ENCODE results near the gene SAMM50.

The SAMM50 gene

DNA sequence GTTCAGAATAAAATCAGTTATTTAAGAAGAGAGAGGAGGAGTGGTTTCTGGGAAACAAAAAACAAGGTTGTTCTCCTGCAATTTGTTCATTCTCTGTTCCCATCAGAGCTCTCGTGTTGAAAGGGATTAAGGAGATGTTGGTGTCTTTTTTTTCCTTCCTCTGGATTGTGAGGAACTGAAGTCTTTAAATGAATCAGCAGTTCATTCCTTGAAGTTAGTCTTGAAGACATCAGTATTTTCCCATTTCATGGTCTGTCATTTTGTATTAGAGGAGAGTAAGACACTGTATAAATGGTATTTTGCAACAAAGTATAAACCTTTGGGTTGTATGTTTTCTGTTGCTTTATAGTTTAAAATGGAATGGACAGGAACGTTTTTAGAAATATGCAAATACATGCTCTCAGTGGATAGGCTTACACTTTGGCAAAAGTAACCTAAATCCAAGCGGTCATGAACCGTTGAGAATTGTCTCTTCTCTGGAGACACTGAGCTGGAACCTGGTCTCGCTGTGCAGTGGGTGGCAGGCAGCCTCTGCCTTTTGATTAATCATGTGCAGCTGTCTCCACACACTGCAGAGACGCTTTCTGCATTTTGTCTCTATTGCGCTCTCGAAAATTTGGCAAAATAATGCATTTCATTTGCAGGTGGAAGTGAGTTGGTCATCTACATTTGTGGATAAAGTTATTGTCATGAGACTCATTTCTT, 33.0 kb downstream of the SAMM50 start:
- H3K4me3 ChIP-seq (ENCODE audit: low read length in 2 of 2): no peak overlapping the region
- no peak overlapping the region for H2BK12ac ChIP-seq (ENCODE audit: low read length)
- no peak overlapping the region for H2BK5ac ChIP-seq (ENCODE audit: low read length)
- H2BK15ac ChIP-seq (ENCODE audit: low read length): no peak overlapping the region
- no peak overlapping the region for H3K18ac ChIP-seq (ENCODE audit: low read length)
- peaks cover 2% of the 10 kb centered on the region for H3K79me1 ChIP-seq (ENCODE audit: low read depth, low read length)
- no peak overlapping the region for H3K4ac ChIP-seq (ENCODE audit: low read length)
- no peak for DNase-seq (ENCODE audit: low spot score)
- no peak overlapping the region for H3K23ac ChIP-seq (ENCODE audit: low read depth, low read length, poor library complexity)
- WGBS, 2 donors (ENCODE audit: extremely low coverage in 2 of 2, insufficient read length in 2 of 2, insufficient replicate concordance in 1 of 2): no CpG with 5 or more reads among the region's 8 CpGs
- H4K91ac ChIP-seq (ENCODE audit: low read depth, low read length, poor library complexity): no peak overlapping the region
- H3K36me3 ChIP-seq (replicated peaks in 1 of 2; ENCODE audit: control insufficient read depth in 2 of 2, insufficient read depth in 2 of 2, low read length in 2 of 2): peaks cover 33 to 92% of the 10 kb centered on the region in 2 donors
- H2BK120ac ChIP-seq (ENCODE audit: low read depth, low read length): no peak overlapping the region
- H3K14ac ChIP-seq (ENCODE audit: low read length): no peak overlapping the region
- no peak overlapping the region for H2AFZ ChIP-seq (ENCODE audit: low read length)
- no peaks in the 10 kb centered on the region for H3K27me3 ChIP-seq (ENCODE audit: control insufficient read depth in 3 of 3, insufficient read depth in 3 of 3, low read depth in 1 of 3, low read length in 3 of 3)
- no peak overlapping the region for H3K9ac ChIP-seq (ENCODE audit: low read depth, low read length, poor library complexity)
- H3K4me2 ChIP-seq (ENCODE audit: insufficient read depth, low read length, poor library complexity, severe bottlenecking): no peak overlapping the region
- H4K8ac ChIP-seq (ENCODE audit: low read depth, low read length): no peak overlapping the region
- no peak overlapping the region for H3K27ac ChIP-seq (replicated peaks; ENCODE audit: low read length)
- no peaks in the 10 kb centered on the region for H3K4me1 ChIP-seq (ENCODE audit: control insufficient read depth in 2 of 2, insufficient read depth in 1 of 2, low read depth in 1 of 2, low read length in 2 of 2)
- H3K9me3 ChIP-seq (replicated peaks in 1 of 2; ENCODE audit: control insufficient read depth in 2 of 2, insufficient read depth in 1 of 2, low read depth in 1 of 2, low read length in 2 of 2): no peaks in the 10 kb centered on the region
- no peak overlapping the region for H2AK5ac ChIP-seq (ENCODE audit: low read depth, low read length)

GRCh38 chr22:43988960-43989359, 33.7 kb downstream of the SAMM50 start:
- no peak overlapping the region for H2AK5ac ChIP-seq (ENCODE audit: low read depth, low read length)
- H3K14ac ChIP-seq (ENCODE audit: low read length): no peak overlapping the region
- H2BK12ac ChIP-seq (ENCODE audit: low read length): no peak overlapping the region
- H3K23ac ChIP-seq (ENCODE audit: low read depth, low read length, poor library complexity): no peak overlapping the region
- H3K27ac ChIP-seq (replicated peaks; ENCODE audit: low read length): no peak overlapping the region
- peaks cover 28 to 92% of the 10 kb centered on the region in 2 donors for H3K36me3 ChIP-seq (replicated peaks in 1 of 2; ENCODE audit: control insufficient read depth in 2 of 2, insufficient read depth in 2 of 2, low read length in 2 of 2)
- no peak for DNase-seq (ENCODE audit: low spot score)
- no peak overlapping the region for H3K9ac ChIP-seq (ENCODE audit: low read depth, low read length, poor library complexity)
- no CpG with 5 or more reads among the region's 10 CpGs for WGBS, 2 donors (ENCODE audit: extremely low coverage in 2 of 2, insufficient read length in 2 of 2, insufficient replicate concordance in 1 of 2)
- H2BK15ac ChIP-seq (ENCODE audit: low read length): no peak overlapping the region
- H2BK120ac ChIP-seq (ENCODE audit: low read depth, low read length): no peak overlapping the region
- no peaks in the 10 kb centered on the region for H3K27me3 ChIP-seq (ENCODE audit: control insufficient read depth in 3 of 3, insufficient read depth in 3 of 3, low read depth in 1 of 3, low read length in 3 of 3)
- H4K91ac ChIP-seq (ENCODE audit: low read depth, low read length, poor library complexity): no peak overlapping the region
- no peak overlapping the region for H3K18ac ChIP-seq (ENCODE audit: low read length)
- no peaks in the 10 kb centered on the region for H3K4me1 ChIP-seq (ENCODE audit: control insufficient read depth in 2 of 2, insufficient read depth in 1 of 2, low read depth in 1 of 2, low read length in 2 of 2)
- no peaks in the 10 kb centered on the region for H3K79me1 ChIP-seq (ENCODE audit: low read depth, low read length)
- H3K9me3 ChIP-seq (replicated peaks in 1 of 2; ENCODE audit: control insufficient read depth in 2 of 2, insufficient read depth in 1 of 2, low read depth in 1 of 2, low read length in 2 of 2): no peaks in the 10 kb centered on the region
- no peak overlapping the region for H2AFZ ChIP-seq (ENCODE audit: low read length)
- no peak overlapping the region for H3K4me2 ChIP-seq (ENCODE audit: insufficient read depth, low read length, poor library complexity, severe bottlenecking)
- no peak overlapping the region for H2BK5ac ChIP-seq (ENCODE audit: low read length)
- no peak overlapping the region for H4K8ac ChIP-seq (ENCODE audit: low read depth, low read length)
- no peak overlapping the region for H3K4ac ChIP-seq (ENCODE audit: low read length)
- H3K4me3 ChIP-seq (ENCODE audit: low read length in 2 of 2): no peak overlapping the region

GRCh38 chr22:43990044-43990443, 34.8 kb downstream of the SAMM50 start:
- no peak overlapping the region for H3K18ac ChIP-seq (ENCODE audit: low read length)
- H3K9me3 ChIP-seq (replicated peaks in 1 of 2; ENCODE audit: control insufficient read depth in 2 of 2, insufficient read depth in 1 of 2, low read depth in 1 of 2, low read length in 2 of 2): no peaks in the 10 kb centered on the region
- H2AFZ ChIP-seq (ENCODE audit: low read length): no peak overlapping the region
- H2BK15ac ChIP-seq (ENCODE audit: low read length): no peak overlapping the region
- no peak overlapping the region for H3K4me2 ChIP-seq (ENCODE audit: insufficient read depth, low read length, poor library complexity, severe bottlenecking)
- no peak overlapping the region for H3K4me3 ChIP-seq (ENCODE audit: low read length in 2 of 2)
- H2BK120ac ChIP-seq (ENCODE audit: low read depth, low read length): no peak overlapping the region
- DNase-seq (ENCODE audit: low spot score): no peak
- no peak overlapping the region for H3K9ac ChIP-seq (ENCODE audit: low read depth, low read length, poor library complexity)
- H3K27ac ChIP-seq (replicated peaks; ENCODE audit: low read length): no peak overlapping the region
- no peak overlapping the region for H2BK12ac ChIP-seq (ENCODE audit: low read length)
- no peak overlapping the region for H3K14ac ChIP-seq (ENCODE audit: low read length)
- no peak overlapping the region for H4K91ac ChIP-seq (ENCODE audit: low read depth, low read length, poor library complexity)
- no peak overlapping the region for H3K4ac ChIP-seq (ENCODE audit: low read length)
- WGBS, 2 donors (ENCODE audit: extremely low coverage in 2 of 2, insufficient read length in 2 of 2, insufficient replicate concordance in 1 of 2): no CpG with 5 or more reads among the region's 13 CpGs
- H3K36me3 ChIP-seq (replicated peaks in 1 of 2; ENCODE audit: control insufficient read depth in 2 of 2, insufficient read depth in 2 of 2, low read length in 2 of 2): peaks cover 32 to 95% of the 10 kb centered on the region in 2 donors
- H3K23ac ChIP-seq (ENCODE audit: low read depth, low read length, poor library complexity): no peak overlapping the region
- no peaks in the 10 kb centered on the region for H3K27me3 ChIP-seq (ENCODE audit: control insufficient read depth in 3 of 3, insufficient read depth in 3 of 3, low read depth in 1 of 3, low read length in 3 of 3)
- no peak overlapping the region for H4K8ac ChIP-seq (ENCODE audit: low read depth, low read length)
- H2BK5ac ChIP-seq (ENCODE audit: low read length): no peak overlapping the region
- no peak overlapping the region for H2AK5ac ChIP-seq (ENCODE audit: low read depth, low read length)
- H3K79me1 ChIP-seq (ENCODE audit: low read depth, low read length): no peaks in the 10 kb centered on the region
- H3K4me1 ChIP-seq (ENCODE audit: control insufficient read depth in 2 of 2, insufficient read depth in 1 of 2, low read depth in 1 of 2, low read length in 2 of 2): no peaks in the 10 kb centered on the region

DNA sequence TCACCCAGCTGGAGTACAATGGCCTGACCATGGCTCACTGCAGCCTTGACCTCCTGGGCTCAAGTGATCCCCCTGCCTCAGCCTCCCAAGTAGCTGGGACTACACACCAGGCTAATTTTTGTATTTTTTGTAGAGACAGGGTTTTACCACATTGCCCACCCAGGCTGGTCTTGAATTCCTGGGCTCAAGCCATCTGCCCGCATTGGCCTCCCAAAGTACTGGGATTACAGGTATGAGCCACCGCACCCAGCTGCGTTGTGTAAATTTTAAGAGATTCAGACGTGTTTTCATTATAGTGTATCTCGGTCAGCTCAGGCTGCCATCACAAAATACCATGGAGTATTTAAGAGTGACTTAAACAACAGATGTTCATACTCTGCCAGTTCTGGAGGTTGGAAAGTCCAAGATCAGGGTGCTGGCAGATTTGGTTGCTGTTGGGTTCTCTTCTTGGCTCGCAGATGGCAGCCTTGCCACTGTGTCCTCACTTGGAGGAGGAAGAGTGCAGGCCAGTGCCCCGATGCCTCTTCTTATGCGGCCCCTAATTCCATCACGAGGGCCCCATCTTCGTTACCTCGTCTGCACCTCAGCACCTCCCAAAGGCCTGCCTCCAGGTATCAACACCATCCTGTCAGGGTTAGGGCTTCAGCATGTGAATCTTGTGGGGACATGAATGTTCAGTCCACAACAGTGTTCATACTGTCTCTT, 36.2 kb downstream of the SAMM50 start:
- Histone ChIP-seq H3K27me3 (ENCODE audit: control insufficient read depth in 3 of 3, insufficient read depth in 3 of 3, low read depth in 1 of 3, low read length in 3 of 3) (no peaks in the 10 kb centered on the region), H3K23ac (ENCODE audit: low read depth, low read length, poor library complexity) (no peak overlapping the region), H2BK15ac (ENCODE audit: low read length) (no peak overlapping the region), H3K9me3 (replicated peaks in 1 of 2; ENCODE audit: control insufficient read depth in 2 of 2, insufficient read depth in 1 of 2, low read depth in 1 of 2, low read length in 2 of 2) (no peaks in the 10 kb centered on the region), H3K36me3 (replicated peaks in 1 of 2; ENCODE audit: control insufficient read depth in 2 of 2, insufficient read depth in 2 of 2, low read length in 2 of 2) (peaks cover 29 to 98% of the 10 kb centered on the region in 2 donors), H3K14ac (ENCODE audit: low read length) (no peak overlapping the region), H4K91ac (ENCODE audit: low read depth, low read length, poor library complexity) (no peak overlapping the region), H3K4ac (ENCODE audit: low read length) (no peak overlapping the region), H2BK12ac (ENCODE audit: low read length) (no peak overlapping the region), H3K18ac (ENCODE audit: low read length) (no peak overlapping the region), H3K4me1 (ENCODE audit: control insufficient read depth in 2 of 2, insufficient read depth in 1 of 2, low read depth in 1 of 2, low read length in 2 of 2) (no peaks in the 10 kb centered on the region), H3K4me2 (ENCODE audit: insufficient read depth, low read length, poor library complexity, severe bottlenecking) (no peak overlapping the region), H3K4me3 (ENCODE audit: low read length in 2 of 2) (no peak overlapping the region), H2BK5ac (ENCODE audit: low read length) (no peak overlapping the region), H2BK120ac (ENCODE audit: low read depth, low read length) (no peak overlapping the region), H3K9ac (ENCODE audit: low read depth, low read length, poor library complexity) (peak overlapping the region; percentile 12), H2AFZ (ENCODE audit: low read length) (no peak overlapping the region), H4K8ac (ENCODE audit: low read depth, low read length) (no peak overlapping the region), H3K27ac (replicated peaks; ENCODE audit: low read length) (no peak overlapping the region), H3K79me1 (ENCODE audit: low read depth, low read length) (no peaks in the 10 kb centered on the region), H2AK5ac (ENCODE audit: low read depth, low read length) (no peak overlapping the region)
- WGBS, 2 donors (ENCODE audit: extremely low coverage in 2 of 2, insufficient read length in 2 of 2, insufficient replicate concordance in 1 of 2): no CpG with 5 or more reads among the region's 11 CpGs
- no peak for DNase-seq (ENCODE audit: low spot score)
